ENCODE data around the gene ADGRL2. TPM values are rescaled to one million over a fixed set of nuclear protein-coding genes. Genes with fewer than 3 reads are reported as not detected.

ADGRL2 gene
- total and polyA plus RNA-seq, 2 of the 4 experiments (the other 2 are of a cell fraction), result 17.0 to 42.7 TPM

- Histone ChIP-seq H3K4me2 (ENCODE audit: low read depth, low read length) (no peak overlapping the region), H3K9me1 (ENCODE audit: insufficient read depth, low read length) (no peaks in the 10 kb centered on the region), H3K27me3 (ENCODE audit: control insufficient read depth, insufficient read depth, low read length) (no peaks in the 10 kb centered on the region), H4K91ac (ENCODE audit: insufficient read depth, low read depth, low read length) (no peak overlapping the region), H3K9ac (ENCODE audit: low read depth, low read length) (no peak overlapping the region), H4K8ac (ENCODE audit: low read depth in 2 of 2, low read length in 2 of 2) (no peak overlapping the region), H3K4ac (ENCODE audit: low read depth, low read length) (no peak overlapping the region), H3K23ac (ENCODE audit: low read depth, low read length) (no peak overlapping the region), H3K9me3 (ENCODE audit: control insufficient read depth, insufficient read depth, low read length) (no peaks in the 10 kb centered on the region), H2BK20ac (ENCODE audit: low read depth, low read length) (no peak overlapping the region), H2BK5ac (ENCODE audit: low read depth, low read length, poor library complexity, severe bottlenecking) (no peak overlapping the region), H3K79me1 (ENCODE audit: low read depth in 1 of 2, low read length in 2 of 2) (no peaks in the 10 kb centered on the region), H3K27ac (ENCODE audit: insufficient read depth, low read length) (no peak overlapping the region), H2BK120ac (ENCODE audit: low read depth, low read length) (no peak overlapping the region), H2BK15ac (ENCODE audit: low read depth, low read length) (no peak overlapping the region), H4K20me1 (ENCODE audit: insufficient read depth, low read length) (no peaks in the 10 kb centered on the region), H3K14ac (replicated peaks; ENCODE audit: low read depth, low read length) (no peak overlapping the region), H3K18ac (ENCODE audit: low read depth, low read length) (no peak overlapping the region), H4K5ac (ENCODE audit: low read depth, low read length) (no peak overlapping the region), H2AK9ac (replicated peaks; ENCODE audit: low read depth, low read length, poor library complexity) (no peak overlapping the region), H2AK5ac (ENCODE audit: low read depth, low read length) (no peak overlapping the region), H2AFZ (replicated peaks; ENCODE audit: low read length, poor library complexity) (no peak overlapping the region), H3K4me3 (ENCODE audit: insufficient read depth, low read depth, low read length) (no peak overlapping the region), H3K4me1 (ENCODE audit: control insufficient read depth, insufficient read depth, low read length) (no peaks in the 10 kb centered on the region), H3K56ac (ENCODE audit: extremely low read depth, insufficient read depth, low read length) (no peak overlapping the region), H3K36me3 (ENCODE audit: control insufficient read depth, insufficient read depth, low read length) (no peaks in the 10 kb centered on the region)
- 80% methylated on average over 1 of the region's 3 CpGs; no CpG with 5 or more reads in 1 of the 2 experiments for WGBS, 2 experiments (ENCODE audit: extremely low coverage in 2 of 2, insufficient read length in 1 of 2)
- TF ChIP-seq RAD21 (IDR thresholded peaks at IDR 0.05; ENCODE audit: low read length) (peak; percentile 27; the same call in 1 of the 2 replicates), RFX5 (IDR thresholded peaks at IDR 0.05; ENCODE audit: low read depth, low read length) (no peak), NFE2L2 (IDR thresholded peaks at IDR 0.05; ENCODE audit: low read depth, low read length) (peak; percentile 47; the same call in 1 of the 2 replicates), CTCF (conservative IDR thresholded peaks at IDR 0.05; ENCODE audit: low read depth, low read length) (no peak), USF2 (IDR thresholded peaks at IDR 0.05; ENCODE audit: low read depth, low read length) (no peak)
- ChIA-PET POLR2A (ENCODE audit: unreplicated experiment) (no interaction called here), CTCF (interaction anchor here (0.6 kb wide), 1 partner anchor 814 kb away, joined by 3 read pairs; no protein-coding TSS in a partner anchor)
- intact Hi-C loops (cut with micrococcal nuclease) (no loop called here), in situ Hi-C loops (cut with MboI; ENCODE audit: low sequenced_read_pairs) (no loop called here), dilution Hi-C loops (cut with HindIII; ENCODE audit: low sequenced_read_pairs, unreplicated experiment) (no loop called here)
- no TSS peak for BruUV-seq (replicated peaks)
- ATAC-seq (ENCODE audit: low read depth), result no peak
- DNase-seq, result no peak
These were observed 11.1 kb downstream of the ADGRL2 start for GRCh38 chr1:81811757-81812371.

Data from IMR-90 (cell line).